OCI-LY1 (cell line): Measurements from ENCODE around the gene NID2.

Experiments
- CTCF ChIP-seq: fragments of 200-600 bp; sonication (generic), shearing (Covaris generic); IDR thresholded peaks from 2 replicates; pipeline ENCODE4 v1.5.1; 2017; ENCODE audit warnings: mild to moderate bottlenecking, antibody characterized with exemption, low read length, moderate library complexity, mixed read lengths
- EZH2 ChIP-seq: fragments of 200-600 bp; sonication (generic), shearing (Covaris generic); IDR thresholded peaks from 2 replicates; pipeline ENCODE4 v1.8.0; 2017; ENCODE audit warnings: borderline replicate concordance, mixed run types, mild to moderate bottlenecking, antibody characterized with exemption, low read length, moderate library complexity, mixed read lengths

- TF ChIP-seq CTCF (no peak), EZH2 (no peak)
Observed at GRCh38 chr14:52040598-52040997, 28.3 kb downstream of the NID2 start.
